ENCODE results near the gene PARP6.

The PARP6 gene

DNA sequence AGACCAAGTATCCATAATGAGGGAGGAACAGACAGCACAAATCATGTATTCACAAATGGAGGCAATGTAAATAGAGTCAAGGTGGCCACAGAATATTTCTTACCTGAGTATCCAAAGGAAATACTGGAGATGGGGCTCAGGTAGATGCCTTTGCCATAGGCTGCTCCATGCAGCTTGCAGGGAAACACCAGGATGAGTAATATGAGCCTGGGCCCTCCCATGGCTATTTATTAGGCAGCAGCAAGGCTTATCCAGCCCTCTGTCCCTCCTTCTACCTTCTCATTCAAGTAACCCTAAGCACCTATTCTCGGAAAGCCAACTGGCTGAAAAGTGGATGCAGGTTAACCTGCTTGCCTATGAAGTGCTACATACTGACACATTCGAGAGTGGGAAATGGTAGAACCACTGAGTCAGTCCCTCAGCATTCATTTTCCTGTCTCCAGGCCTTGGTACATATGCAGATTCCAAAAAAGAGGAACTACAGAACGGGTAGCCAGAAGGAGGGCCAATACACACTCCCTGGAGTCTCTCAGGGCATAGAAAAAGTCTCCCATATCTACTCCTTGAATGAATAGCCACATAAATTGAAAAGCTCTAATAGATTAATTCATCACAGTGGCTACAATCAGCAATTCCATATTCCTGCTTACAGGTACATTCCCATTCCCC is 23.1 kb downstream of the PARP6 start:
- H3K4me2 ChIP-seq (ENCODE audit: low read length) = no peak overlapping the region
- no peaks in the 10 kb centered on the region for H3K4me1 ChIP-seq (ENCODE audit: insufficient read depth, low read length, severe bottlenecking)

GRCh38 chr15:72248514-72248913 is 23.8 kb downstream of the PARP6 start:
- no peaks in the 10 kb centered on the region for H3K27me3 ChIP-seq (ENCODE audit: insufficient read depth, low read length)
- H4K20me1 ChIP-seq (ENCODE audit: insufficient read depth, low read length) = no peaks in the 10 kb centered on the region
- no peak overlapping the region for H3K9ac ChIP-seq (ENCODE audit: low read length)
- no peak overlapping the region for H3K4me2 ChIP-seq (ENCODE audit: low read length)
- H3K36me3 ChIP-seq (ENCODE audit: insufficient read depth, low read length) = peaks cover 70% of the 10 kb centered on the region
- H3K9me3 ChIP-seq (ENCODE audit: low read length) = no peaks in the 10 kb centered on the region
- no peak overlapping the region for H2AFZ ChIP-seq (ENCODE audit: low read length)
- H3K4me1 ChIP-seq (ENCODE audit: insufficient read depth, low read length, severe bottlenecking) = no peaks in the 10 kb centered on the region
- H3F3A ChIP-seq (ENCODE audit: insufficient read depth, low read length) = no peaks in the 10 kb centered on the region
- no peak overlapping the region for H3K27ac ChIP-seq (ENCODE audit: low read depth, low read length, poor library complexity, severe bottlenecking)
- no peak for TF ChIP-seq EZH2 (IDR thresholded peaks at IDR 0.05; ENCODE audit: borderline replicate concordance, low read length)
- TF ChIP-seq, protein P1, sequence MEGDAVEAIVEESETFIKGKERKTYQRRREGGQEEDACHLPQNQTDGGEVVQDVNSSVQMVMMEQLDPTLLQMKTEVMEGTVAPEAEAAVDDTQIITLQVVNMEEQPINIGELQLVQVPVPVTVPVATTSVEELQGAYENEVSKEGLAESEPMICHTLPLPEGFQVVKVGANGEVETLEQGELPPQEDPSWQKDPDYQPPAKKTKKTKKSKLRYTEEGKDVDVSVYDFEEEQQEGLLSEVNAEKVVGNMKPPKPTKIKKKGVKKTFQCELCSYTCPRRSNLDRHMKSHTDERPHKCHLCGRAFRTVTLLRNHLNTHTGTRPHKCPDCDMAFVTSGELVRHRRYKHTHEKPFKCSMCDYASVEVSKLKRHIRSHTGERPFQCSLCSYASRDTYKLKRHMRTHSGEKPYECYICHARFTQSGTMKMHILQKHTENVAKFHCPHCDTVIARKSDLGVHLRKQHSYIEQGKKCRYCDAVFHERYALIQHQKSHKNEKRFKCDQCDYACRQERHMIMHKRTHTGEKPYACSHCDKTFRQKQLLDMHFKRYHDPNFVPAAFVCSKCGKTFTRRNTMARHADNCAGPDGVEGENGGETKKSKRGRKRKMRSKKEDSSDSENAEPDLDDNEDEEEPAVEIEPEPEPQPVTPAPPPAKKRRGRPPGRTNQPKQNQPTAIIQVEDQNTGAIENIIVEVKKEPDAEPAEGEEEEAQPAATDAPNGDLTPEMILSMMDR (IDR thresholded peaks at IDR 0.05; ENCODE audit: low read length) = no peak
- H3K9me2 ChIP-seq (ENCODE audit: low read depth, low read length) = no peaks in the 10 kb centered on the region
- H3K79me2 ChIP-seq (ENCODE audit: insufficient read depth, low read length) = no peaks in the 10 kb centered on the region
- no peak overlapping the region for H3K4me3 ChIP-seq (ENCODE audit: low read depth, low read length, poor library complexity, severe bottlenecking)

More for the DNA sequence above, 23.1 kb downstream of the PARP6 start:
- no peak overlapping the region for H3K9ac ChIP-seq (ENCODE audit: low read length)
- H3K36me3 ChIP-seq (ENCODE audit: insufficient read depth, low read length) = peaks cover 70% of the 10 kb centered on the region
- no peaks in the 10 kb centered on the region for H3K27me3 ChIP-seq (ENCODE audit: insufficient read depth, low read length)
- H2AFZ ChIP-seq (ENCODE audit: low read length) = no peak overlapping the region
- H3K9me3 ChIP-seq (ENCODE audit: low read length) = no peaks in the 10 kb centered on the region
- no peak overlapping the region for H3K27ac ChIP-seq (ENCODE audit: low read depth, low read length, poor library complexity, severe bottlenecking)
- H3K79me2 ChIP-seq (ENCODE audit: insufficient read depth, low read length) = no peaks in the 10 kb centered on the region
- H3F3A ChIP-seq (ENCODE audit: insufficient read depth, low read length) = no peaks in the 10 kb centered on the region
- H3K9me2 ChIP-seq (ENCODE audit: low read depth, low read length) = no peaks in the 10 kb centered on the region
- H3K4me3 ChIP-seq (ENCODE audit: low read depth, low read length, poor library complexity, severe bottlenecking) = no peak overlapping the region
- no peaks in the 10 kb centered on the region for H4K20me1 ChIP-seq (ENCODE audit: insufficient read depth, low read length)
- TF ChIP-seq, protein P1 (IDR thresholded peaks at IDR 0.05; ENCODE audit: low read length) = no peak
- no peak for TF ChIP-seq EZH2 (IDR thresholded peaks at IDR 0.05; ENCODE audit: borderline replicate concordance, low read length)

DNA sequence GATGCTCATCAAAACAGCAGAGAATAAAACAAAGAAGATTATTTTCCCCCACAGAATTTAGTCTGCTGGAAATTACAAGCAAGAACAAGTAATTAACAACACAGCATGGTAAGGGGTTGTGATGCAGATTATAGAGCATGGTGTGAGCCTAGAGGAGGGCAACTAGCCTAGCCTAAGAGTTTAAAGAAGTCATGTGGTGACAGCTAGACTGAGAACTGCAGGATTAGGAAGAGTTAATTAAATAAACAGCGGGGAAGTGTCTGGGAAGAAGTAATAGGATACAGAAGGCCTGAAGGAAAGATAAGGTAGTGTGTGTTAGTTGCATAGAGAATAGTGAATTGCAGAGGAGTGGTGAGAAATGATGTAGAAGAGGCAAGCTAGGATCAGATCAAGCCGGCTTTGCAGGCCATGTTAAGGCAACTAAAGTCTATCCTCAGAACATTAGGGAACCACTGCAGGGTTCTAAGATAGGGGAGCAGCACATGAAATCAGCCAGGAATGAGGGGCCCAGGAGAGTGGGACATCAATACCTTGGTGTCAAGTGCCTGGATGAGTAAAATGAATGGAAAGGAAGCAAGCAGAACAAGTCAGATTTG is 29.5 kb downstream of the PARP6 start:
- TF ChIP-seq, protein P1 (IDR thresholded peaks at IDR 0.05; ENCODE audit: low read length) = no peak
- no peak for TF ChIP-seq EZH2 (IDR thresholded peaks at IDR 0.05; ENCODE audit: borderline replicate concordance, low read length)
- Histone ChIP-seq H4K20me1 (ENCODE audit: insufficient read depth, low read length) (no peaks in the 10 kb centered on the region), H3K27ac (ENCODE audit: low read depth, low read length, poor library complexity, severe bottlenecking) (no peak overlapping the region), H2AFZ (ENCODE audit: low read length) (no peak overlapping the region), H3K9me2 (ENCODE audit: low read depth, low read length) (no peaks in the 10 kb centered on the region), H3K9ac (ENCODE audit: low read length) (no peak overlapping the region), H3K79me2 (ENCODE audit: insufficient read depth, low read length) (no peaks in the 10 kb centered on the region), H3K27me3 (ENCODE audit: insufficient read depth, low read length) (no peaks in the 10 kb centered on the region), H3F3A (ENCODE audit: insufficient read depth, low read length) (no peaks in the 10 kb centered on the region), H3K36me3 (ENCODE audit: insufficient read depth, low read length) (peaks cover 60% of the 10 kb centered on the region), H3K4me3 (ENCODE audit: low read depth, low read length, poor library complexity, severe bottlenecking) (no peak overlapping the region), H3K9me3 (ENCODE audit: low read length) (no peaks in the 10 kb centered on the region), H3K4me1 (ENCODE audit: insufficient read depth, low read length, severe bottlenecking) (no peaks in the 10 kb centered on the region), H3K4me2 (ENCODE audit: low read length) (no peak overlapping the region)

Measured in OCI-LY1 (cell line).